Measurements from ENCODE around the gene CEP41.
"Not testable (repeated sequence)": the region's sequence is repeated elsewhere in the genome, so short reads cannot be mapped to it uniquely, and the experiment has no call there.

The CEP41 gene

DNA sequence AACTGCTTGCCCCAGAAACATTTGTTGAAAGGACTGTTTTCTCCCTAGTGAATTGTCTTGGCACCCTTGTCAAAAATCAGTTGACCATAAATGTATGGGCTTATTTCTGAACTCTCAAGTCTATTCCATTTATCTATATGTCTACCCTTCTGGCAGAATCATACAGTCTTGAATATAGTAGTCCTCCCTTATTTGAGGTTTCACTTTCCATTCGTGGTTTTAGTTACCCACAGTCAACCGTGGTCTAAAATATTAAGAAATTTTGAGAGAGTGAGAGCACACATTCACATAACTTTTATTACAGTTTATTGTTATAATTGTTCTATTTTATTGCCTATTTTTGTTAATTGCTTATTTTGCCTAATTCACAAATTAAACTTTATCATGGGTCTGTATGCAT, 17.4 kb upstream of the CEP41 start:
- no peak for DNase-seq

- DNase-seq = no peak
Observed at GRCh38 chr7:130454959-130455358, 14.1 kb upstream of the CEP41 start.

DNA sequence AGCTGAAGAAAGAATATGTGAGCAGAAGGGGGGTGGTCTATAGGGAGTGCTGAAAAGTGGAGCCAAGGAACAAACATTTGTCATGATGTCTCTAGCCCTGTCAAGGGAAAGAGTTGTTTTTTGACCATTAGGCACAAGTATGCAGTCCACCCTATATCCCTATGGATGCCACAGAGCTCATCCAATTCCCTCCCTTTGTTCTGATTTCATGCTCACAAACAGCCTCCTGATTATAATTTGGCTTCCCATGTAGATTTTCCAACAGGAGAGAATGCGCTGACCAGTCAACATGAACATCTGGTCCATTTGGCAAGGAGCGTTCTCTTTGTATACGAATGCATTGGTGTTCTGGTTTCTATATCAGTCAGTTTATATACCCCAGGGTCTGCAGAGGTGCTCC, 12.1 kb upstream of the CEP41 start:
- no peak for DNase-seq

DNA sequence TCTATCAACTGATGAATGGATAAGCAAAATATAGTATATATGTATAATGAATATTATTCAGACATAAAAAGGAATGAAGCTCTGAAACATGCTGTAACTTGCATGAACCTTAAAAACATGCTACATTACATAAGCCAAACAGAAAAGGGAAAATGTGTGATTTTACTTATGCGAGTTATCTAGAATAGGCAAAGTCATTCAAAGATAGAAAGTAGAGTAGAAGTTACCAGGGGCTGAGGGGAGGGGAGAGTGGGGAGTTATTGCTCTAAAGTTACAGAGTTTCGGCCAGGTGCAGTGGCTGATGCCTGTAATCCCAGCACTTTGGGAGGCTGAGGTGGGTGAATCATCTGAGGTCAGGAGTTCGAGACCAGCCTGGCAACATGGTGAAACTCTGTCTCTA, 10.5 kb upstream of the CEP41 start:
- DNase-seq = not testable (repeated sequence)

DNA sequence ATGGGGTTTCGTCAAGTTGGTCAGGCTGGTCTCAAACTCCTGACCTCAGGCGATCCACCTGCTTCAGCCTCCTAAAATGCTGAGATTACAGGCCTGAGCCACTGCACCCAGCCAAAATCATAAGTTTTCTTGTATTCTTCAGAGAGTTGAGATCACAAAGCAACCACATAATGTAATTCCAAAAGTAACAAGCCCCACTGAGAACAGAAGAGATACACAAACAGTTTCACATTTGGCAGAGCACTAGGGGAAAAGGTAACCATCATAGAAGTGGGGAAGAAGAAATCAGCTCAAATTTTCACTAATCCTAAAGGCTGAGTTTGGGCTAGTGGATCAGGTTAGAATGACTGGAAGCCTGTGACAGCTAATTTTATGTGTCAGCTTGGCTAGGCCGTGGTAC, 5.4 kb upstream of the CEP41 start:
- no peak for DNase-seq

DNA sequence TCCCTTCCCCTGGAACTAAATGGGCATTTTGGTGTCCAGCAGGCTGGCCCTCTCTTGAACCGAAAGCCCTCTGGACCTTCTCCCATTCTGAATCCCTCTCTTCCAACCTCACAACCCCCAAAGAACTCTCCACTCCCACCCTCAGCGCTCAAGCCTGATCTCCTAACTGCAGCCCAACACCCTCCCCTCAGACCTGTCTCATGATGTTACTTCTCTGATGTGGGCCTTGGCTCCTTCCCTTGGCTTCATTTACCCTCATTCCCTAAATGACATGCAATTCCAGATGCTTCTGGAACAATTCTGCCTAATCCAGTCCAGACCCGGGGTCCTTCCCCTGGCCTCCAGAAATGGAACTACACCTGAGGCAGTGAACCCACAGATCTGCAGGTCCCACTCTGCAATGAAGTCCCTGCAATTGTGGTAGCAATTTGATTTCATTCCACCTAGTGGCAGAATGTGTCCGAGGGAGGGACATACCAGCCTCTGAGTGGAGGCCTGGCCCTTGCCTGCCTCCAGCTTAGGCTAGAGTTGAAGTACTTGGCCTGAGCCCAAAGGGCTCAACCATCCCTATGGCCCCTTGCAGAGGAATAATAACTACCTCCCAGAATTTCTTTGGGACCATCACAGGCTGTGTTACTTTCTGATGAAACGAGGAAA, 4.1 kb upstream of the CEP41 start:
- DNase-seq = no peak

DNA sequence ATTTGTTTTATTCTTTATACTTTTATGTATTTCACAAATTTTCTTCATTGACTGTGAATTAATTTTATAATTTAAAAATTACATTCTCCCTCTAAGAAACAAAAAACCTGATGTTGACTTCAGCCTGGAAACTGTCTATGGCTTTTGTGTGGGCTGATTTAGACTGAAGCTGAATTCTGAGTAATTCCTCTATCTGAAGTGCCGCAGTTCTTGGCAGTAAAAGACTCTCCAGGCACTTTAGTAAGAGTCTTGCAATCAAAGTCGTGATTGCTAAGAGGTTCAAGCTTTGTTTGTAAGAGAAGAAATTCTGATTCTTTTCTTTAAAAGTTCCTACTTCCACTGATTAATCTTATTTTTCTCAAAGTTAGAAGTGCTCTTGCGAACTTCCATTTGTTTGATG, 3.4 kb upstream of the CEP41 start:
- no peak for DNase-seq

DNA sequence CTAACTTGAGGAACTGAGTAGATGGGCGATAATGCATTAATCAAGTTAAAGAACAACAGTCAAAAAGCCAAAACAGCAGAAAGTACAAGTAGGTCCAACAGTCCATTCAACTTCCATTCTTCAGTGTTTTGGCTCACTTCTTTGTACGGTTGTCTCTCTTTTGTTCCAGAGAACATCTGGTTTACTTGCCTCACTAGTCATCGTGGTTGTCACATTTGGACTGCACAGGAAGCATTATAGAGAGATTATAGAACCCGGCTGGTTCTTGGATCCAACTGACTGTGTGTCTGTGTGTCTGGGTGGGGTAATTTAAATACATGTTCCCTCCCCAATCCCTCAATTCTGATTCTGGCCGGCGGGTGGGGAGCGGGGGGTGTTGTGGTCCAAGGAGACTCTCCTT, 1.8 kb upstream of the CEP41 start:
- DNase-seq = no peak

GRCh38 chr7:130441408-130441869, 623 bp upstream of the CEP41 start:
- DNase-seq = no peak

DNA sequence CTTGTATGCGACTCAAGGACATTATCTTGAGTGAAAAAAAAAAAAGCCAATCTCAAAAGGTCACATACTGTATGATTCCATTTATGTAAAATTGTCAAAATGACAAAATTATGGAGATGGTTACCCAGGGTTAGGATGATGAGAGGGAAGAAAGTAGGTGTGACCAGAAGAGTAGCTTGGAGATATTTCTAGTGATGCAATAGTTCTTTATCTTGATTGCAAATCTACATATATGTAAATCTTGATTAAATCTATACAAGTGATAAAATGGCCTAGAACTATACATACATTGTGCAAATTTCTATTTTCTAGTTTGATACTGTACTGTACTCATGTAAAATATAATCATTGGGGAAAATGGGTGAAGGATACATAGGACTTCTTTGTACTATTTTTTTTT, 4.6 kb downstream of the CEP41 start:
- no peak for DNase-seq

- no peak for DNase-seq
Observed at GRCh38 chr7:130435311-130435854, 5.4 kb downstream of the CEP41 start.

GRCh38 chr7:130433301-130433700, 7.5 kb downstream of the CEP41 start:
- no peak for DNase-seq

- no peak for DNase-seq
Observed at GRCh38 chr7:130432886-130433285, 7.9 kb downstream of the CEP41 start.

- no peak for DNase-seq
Observed at GRCh38 chr7:130430841-130431666, 9.8 kb downstream of the CEP41 start.

GRCh38 chr7:130430115-130430514, 10.7 kb downstream of the CEP41 start:
- DNase-seq = no peak

DNA sequence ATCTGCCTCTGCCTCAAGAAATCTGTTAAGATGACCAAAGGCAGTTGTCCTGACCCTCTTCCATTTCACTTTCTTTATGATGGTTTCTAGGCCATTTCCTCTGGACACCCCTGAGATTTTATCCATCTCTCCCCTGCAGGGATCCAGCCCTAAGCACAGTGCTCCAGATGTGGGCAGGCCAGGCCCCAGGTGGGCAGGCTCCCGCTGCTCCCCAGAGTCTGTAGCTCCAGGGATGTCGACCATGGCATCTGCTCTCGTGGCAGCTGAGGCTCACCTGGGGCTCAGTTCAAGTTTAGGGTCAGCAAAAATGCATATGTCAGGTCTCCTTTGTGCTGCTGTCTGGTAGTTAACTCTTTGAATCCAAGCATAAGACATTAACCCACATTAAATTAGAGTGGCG, 11.8 kb downstream of the CEP41 start:
- no peak for DNase-seq

DNA sequence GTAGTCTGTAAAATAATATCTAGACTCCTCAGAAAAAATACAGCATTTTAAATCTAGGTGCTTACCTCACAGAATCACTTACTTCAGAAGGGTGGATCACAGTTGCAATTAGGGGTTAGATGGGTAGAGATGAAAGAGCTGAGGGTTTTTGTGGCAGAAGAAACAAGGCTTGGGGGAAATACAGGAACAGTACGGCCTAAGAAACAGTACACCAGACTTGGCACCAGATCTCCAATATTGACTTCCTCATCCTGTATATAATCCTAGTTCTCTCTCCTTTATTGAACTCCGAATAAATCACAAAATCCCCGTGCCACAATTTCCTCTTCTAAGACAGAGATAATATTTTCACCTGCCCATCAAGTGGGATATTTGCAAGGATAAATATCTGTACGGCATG, 14.3 kb downstream of the CEP41 start:
- no peak for DNase-seq

- DNase-seq = no peak
Observed at GRCh38 chr7:130425796-130426195, 15.0 kb downstream of the CEP41 start.

DNA sequence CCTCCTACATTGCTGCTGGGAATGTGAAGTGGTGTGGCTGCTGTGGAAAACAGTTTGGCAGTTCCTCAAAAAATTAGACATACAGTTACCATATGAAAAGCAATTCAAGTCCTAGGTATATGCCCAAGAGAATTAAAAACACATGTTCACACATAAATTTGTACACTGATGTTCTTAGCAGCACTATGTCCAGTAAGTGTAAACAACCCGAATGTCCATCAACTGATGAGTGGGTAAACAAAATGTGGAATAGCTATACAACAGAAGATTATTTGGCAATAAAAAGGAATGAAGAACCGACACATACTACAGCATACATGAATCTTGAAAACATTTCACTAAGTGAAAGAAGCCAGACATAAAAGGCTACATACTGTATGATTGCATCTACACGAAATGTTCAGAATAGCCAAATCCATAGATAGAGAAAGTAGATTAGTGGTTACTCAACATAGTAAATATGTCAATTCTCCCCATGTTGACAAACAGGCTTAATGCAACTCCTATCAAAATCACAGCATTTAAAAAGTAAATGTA, 17.2 kb downstream of the CEP41 start:
- no peak for DNase-seq

GRCh38 chr7:130421684-130422083, 19.1 kb downstream of the CEP41 start:
- no peak for DNase-seq

DNA sequence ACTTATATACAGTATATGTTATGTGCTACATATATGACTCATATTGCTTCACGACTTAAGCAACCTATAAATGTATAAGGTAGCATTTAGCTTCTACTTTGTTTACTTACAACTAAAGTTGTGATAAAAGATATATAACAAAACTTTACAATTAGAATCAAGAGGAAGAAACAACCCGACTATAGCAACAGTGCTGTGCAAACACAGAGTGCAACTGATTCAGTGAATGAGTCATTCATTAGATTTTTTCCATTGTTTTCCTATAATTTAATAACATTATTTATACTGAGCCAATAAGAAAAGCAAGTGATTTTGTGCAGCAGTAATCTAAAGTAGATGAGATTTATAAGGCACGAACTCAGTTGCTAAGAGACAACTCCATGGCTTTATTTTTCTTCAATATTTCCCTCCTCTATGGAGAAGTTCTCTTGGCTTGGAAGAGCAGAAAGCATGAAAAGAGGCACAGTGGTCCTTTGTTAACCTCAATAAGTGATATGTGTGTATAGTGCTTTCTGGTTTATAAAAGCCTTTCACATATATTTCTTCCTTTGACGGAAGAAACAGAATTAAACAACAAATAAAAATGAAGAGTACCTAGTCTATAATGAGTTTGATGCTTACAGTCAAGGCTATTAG, 19.8 kb downstream of the CEP41 start:
- no peak for DNase-seq

GRCh38 chr7:130419658-130420057, 21.2 kb downstream of the CEP41 start:
- no peak for DNase-seq

DNA sequence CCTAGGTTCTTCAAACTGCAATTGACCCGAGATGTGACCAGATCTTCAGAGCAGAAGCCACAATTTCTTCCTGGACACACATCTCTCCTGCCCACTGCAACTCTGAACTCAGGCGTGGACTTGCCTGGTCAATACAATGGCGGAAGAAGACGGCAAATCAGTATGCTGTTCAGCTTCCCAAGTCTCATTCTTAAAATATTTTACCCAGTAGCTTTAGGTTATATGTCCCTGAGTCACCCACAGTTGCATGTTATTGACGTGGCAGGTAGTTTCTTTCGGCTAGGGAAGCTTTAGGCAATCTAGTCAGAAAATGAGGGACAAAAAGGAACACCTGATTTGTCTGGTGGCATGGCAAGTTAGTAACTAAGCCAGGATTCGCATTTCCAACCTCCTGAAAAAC, 22.5 kb downstream of the CEP41 start:
- no peak for DNase-seq

DNA sequence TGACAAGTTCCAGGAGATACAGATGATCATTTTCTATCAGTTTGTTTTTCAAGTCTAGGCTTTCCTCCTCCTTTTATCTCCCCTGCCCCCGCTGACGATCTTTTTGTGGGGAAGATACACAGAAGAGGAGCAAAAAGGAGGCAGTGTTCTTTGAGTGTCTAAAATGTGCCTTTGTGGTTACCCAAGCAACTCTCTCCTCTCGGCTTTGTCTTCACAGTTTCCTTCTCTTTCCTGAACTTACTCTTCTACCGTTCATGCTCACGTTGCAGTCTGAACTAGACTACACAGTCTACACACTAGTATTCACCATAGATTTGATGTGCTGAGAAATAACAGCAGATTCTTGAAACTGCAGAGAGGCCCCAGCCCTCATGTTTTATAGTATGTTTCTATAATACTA, 23.6 kb downstream of the CEP41 start:
- DNase-seq = no peak
